Osteoblast (primary cell): Measurements from ENCODE around the gene CDC16. TPM values are rescaled to one million over a fixed set of nuclear protein-coding genes. Genes with fewer than 3 reads are reported as not detected.
A peak's percentile ranks its signal among the peaks of the same experiment; 100 is the strongest.

ENCODE experiments used
- DNase-seq: peaks from one replicate; pipeline ENCODE4 v3.0.0; 2011; ENCODE audit warnings: low spot score, mixed read lengths; ENCODE audit not compliant: insufficient read length; ENCODE audit errors: missing footprints
- H2AFZ ChIP-seq: 2 replicates; pipeline ENCODE4 v1.6.0; 2011; ENCODE audit warnings: mild to moderate bottlenecking, low read length
- H3K27ac ChIP-seq: 2 replicates; pipeline ENCODE4 v1.5.1; 2011; ENCODE audit warnings: mild to moderate bottlenecking, low read depth, low read length, moderate library complexity
- H3K27me3 ChIP-seq: 2 replicates; pipeline ENCODE4 v1.6.0; 2012; ENCODE audit warnings: mild to moderate bottlenecking, control low read depth, inconsistent platforms, low read length, moderate library complexity; ENCODE audit not compliant: insufficient read depth
- H3K36me3 ChIP-seq: 2 replicates; pipeline ENCODE4 v1.5.1; 2011; ENCODE audit warnings: mild to moderate bottlenecking, low read length, control low read depth, moderate library complexity; ENCODE audit not compliant: insufficient read depth
- H3K4me1 ChIP-seq: 2 replicates; pipeline ENCODE4 v1.5.1; 2011; ENCODE audit warnings: mild to moderate bottlenecking, low read length, control low read depth, moderate library complexity; ENCODE audit not compliant: insufficient read depth
- H3K4me2 ChIP-seq: 2 replicates; pipeline ENCODE4 v1.6.0; 2011; ENCODE audit warnings: mild to moderate bottlenecking, low read length; ENCODE audit not compliant: insufficient read depth
- H3K4me3 ChIP-seq: fragments of 200-600 bp; sonication (generic); 3 replicates; pipeline ENCODE4 v1.5.1; 2012; ENCODE audit warnings: mild to moderate bottlenecking, low read length, inconsistent platforms; ENCODE audit not compliant: insufficient read depth
- H3K79me2 ChIP-seq: 2 replicates; pipeline ENCODE4 v1.6.0; 2012; ENCODE audit warnings: mild to moderate bottlenecking, low read length, control low read depth, inconsistent platforms; ENCODE audit not compliant: insufficient read depth
- H3K9me3 ChIP-seq: 2 replicates; pipeline ENCODE4 v1.5.1; 2011; ENCODE audit warnings: low read depth, low read length, control low read depth
- H4K20me1 ChIP-seq: 2 replicates; pipeline ENCODE4 v1.6.0; 2012; ENCODE audit warnings: mild to moderate bottlenecking, low read length, control low read depth; ENCODE audit not compliant: insufficient read depth
- small RNA-seq: library from RNA; depleted of rRNA; stranded (forward); fragments of <200 nt; gene quantifications from one replicate; pipeline ENCODE3, GENCODE V24; 2012
- total RNA-seq: library from RNA; depleted of rRNA; stranded (reverse); fragments of >200 nt; gene quantifications from 2 replicates; pipeline ENCODE4 v1.2.3, GENCODE V29; 2012
- TF ChIP-seq, protein P1 (sequence below): IDR thresholded peaks from 2 replicates; pipeline ENCODE4 v1.5.1; 2011; ENCODE audit warnings: mild to moderate bottlenecking, low read depth, low read length, moderate library complexity; ENCODE audit errors: extremely low read depth

Gene CDC16
- total RNA-seq, 1 donor, result 82.2 TPM

DNA sequence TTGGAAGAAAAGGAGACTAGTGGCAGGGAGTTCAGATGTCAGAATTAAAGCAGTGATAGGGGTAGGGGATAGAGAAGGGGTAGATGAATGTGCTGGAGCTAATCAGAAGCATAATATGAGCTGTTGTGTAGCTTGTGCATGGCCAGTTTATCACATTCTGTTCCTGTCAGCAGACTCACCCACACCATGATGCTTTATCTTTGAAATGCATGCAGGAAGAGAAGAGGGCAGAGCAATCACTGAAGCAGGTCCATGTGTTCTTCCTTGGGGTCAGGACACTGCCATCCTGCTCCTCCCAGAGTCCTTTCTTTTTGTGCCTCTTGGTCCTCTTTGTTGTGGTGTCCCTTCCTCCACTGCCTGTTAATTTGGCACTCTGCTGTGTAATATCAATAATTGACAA is 85.4 kb downstream of the CDC16 start:
- peaks cover 24% of the 10 kb centered on the region for H4K20me1 ChIP-seq
- TF ChIP-seq, protein P1, sequence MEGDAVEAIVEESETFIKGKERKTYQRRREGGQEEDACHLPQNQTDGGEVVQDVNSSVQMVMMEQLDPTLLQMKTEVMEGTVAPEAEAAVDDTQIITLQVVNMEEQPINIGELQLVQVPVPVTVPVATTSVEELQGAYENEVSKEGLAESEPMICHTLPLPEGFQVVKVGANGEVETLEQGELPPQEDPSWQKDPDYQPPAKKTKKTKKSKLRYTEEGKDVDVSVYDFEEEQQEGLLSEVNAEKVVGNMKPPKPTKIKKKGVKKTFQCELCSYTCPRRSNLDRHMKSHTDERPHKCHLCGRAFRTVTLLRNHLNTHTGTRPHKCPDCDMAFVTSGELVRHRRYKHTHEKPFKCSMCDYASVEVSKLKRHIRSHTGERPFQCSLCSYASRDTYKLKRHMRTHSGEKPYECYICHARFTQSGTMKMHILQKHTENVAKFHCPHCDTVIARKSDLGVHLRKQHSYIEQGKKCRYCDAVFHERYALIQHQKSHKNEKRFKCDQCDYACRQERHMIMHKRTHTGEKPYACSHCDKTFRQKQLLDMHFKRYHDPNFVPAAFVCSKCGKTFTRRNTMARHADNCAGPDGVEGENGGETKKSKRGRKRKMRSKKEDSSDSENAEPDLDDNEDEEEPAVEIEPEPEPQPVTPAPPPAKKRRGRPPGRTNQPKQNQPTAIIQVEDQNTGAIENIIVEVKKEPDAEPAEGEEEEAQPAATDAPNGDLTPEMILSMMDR, result no peak
- peaks cover 94% of the 10 kb centered on the region for H3K79me2 ChIP-seq
- peaks cover 45% of the 10 kb centered on the region for H3K4me1 ChIP-seq
- peaks cover 46% of the 10 kb centered on the region for H3K36me3 ChIP-seq
- DNase-seq, result no peak
- no peaks in the 10 kb centered on the region for H3K27me3 ChIP-seq
- H3K9me3 ChIP-seq, result no peaks in the 10 kb centered on the region
- peak overlapping the region; percentile 70 for H3K4me2 ChIP-seq
- H3K4me3 ChIP-seq, result peak overlapping the region; percentile 6
- H3K27ac ChIP-seq, result peak overlapping the region; percentile 67
- no peak overlapping the region for H2AFZ ChIP-seq

DNA sequence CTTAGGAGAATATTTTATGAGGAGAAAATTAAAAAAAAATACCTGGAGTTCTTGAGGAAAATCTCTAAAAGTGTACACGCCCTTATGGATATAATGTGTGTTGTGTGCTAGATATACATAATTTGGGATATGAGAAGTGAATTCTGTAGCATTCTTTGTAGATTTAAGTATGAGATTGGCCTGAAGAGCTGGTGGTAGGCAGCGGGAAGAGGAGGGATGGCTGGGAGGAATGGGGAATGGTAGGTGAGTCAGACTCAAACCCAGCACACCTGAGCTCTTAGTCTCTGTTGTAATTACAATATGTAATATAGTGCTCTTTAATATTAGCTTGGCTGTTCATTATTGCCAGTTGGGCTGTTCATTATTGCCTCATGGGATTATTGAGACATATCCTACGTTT is 86.6 kb downstream of the CDC16 start:
- Histone ChIP-seq H3K27ac (no peak overlapping the region), H3K4me2 (no peak overlapping the region), H4K20me1 (peaks cover 25% of the 10 kb centered on the region), H3K79me2 (peaks cover 94% of the 10 kb centered on the region), H3K27me3 (no peaks in the 10 kb centered on the region), H3K4me1 (peaks cover 35% of the 10 kb centered on the region), H3K36me3 (peaks cover 58% of the 10 kb centered on the region), H2AFZ (no peak overlapping the region), H3K9me3 (no peaks in the 10 kb centered on the region), H3K4me3 (no peak overlapping the region)
- TF ChIP-seq, protein P1, result no peak
- DNase-seq, result no peak

Small RNA genes within 50 kb of the gene (small RNA-seq; reads per million reads assigned to genes)
- gene MIR4502, result not detected
- not detected for gene MIR548AR

Other genes with a start within 250 kb of the CDC16 start
- gene RASA3, start 102.3 kb upstream of the CDC16 start, total RNA-seq, result 40.7 and 41.3 TPM in 2 replicates
- gene CFAP97D2, start 55.6 kb upstream of the CDC16 start, total RNA-seq, result not detected in 2 replicates
- 25.0 and 28.9 TPM in 2 replicates for gene UPF3A, start 46.7 kb downstream of the CDC16 start, total RNA-seq
- gene CHAMP1, start 79.6 kb downstream of the CDC16 start, total RNA-seq, result 9.4 and 10.3 TPM in 2 replicates